Measurements from ENCODE around the gene SUSD2. TPM values are rescaled to one million over a fixed set of nuclear protein-coding genes. Genes with fewer than 3 reads are reported as not detected.

SUSD2 gene
- total and polyA plus RNA-seq, 9 of the 15 experiments (the other 6 are each of a cell fraction or from before 2014, with no cell fraction given) = 0.01 to 0.16 (median 0.04) TPM; not detected in 4

- no peaks in the 10 kb centered on the region for H3K79me2 ChIP-seq (ENCODE audit: control insufficient read depth, insufficient read depth, low read length)
- H2AFZ ChIP-seq (ENCODE audit: low read depth, low read length) = no peak overlapping the region
- WGBS (ENCODE audit: insufficient coverage, low coverage, missing lambda C conversion rate) = 12% methylated on average over 3 of the region's 6 CpGs
- no TSS peak for BruUV-seq (replicated peaks)
- no peaks in the 10 kb centered on the region for H4K20me1 ChIP-seq (replicated peaks; ENCODE audit: control insufficient read depth, insufficient read depth, low read length)
- in situ Hi-C loops (cut with MboI) (no loop called here), intact Hi-C loops (cut with micrococcal nuclease) (no loop called here)
- no peak overlapping the region for H3K4me2 ChIP-seq (ENCODE audit: insufficient read depth, low read length)
- peaks cover 0 to 5% of the 10 kb centered on the region in 2 experiments; a peak in 2 of 5 replicates for H3K4me1 ChIP-seq (replicated peaks in 1 of 2; ENCODE audit: control insufficient read depth in 2 of 2, insufficient read depth in 2 of 2, low read length in 2 of 2)
- H3K27me3 ChIP-seq (ENCODE audit: control insufficient read depth in 2 of 2, insufficient read depth in 2 of 2, low read length in 2 of 2) = no peaks in the 10 kb centered on the region
- no peak overlapping the region for H3K27ac ChIP-seq (ENCODE audit: extremely low read depth, low read depth, low read length)
- no peak overlapping the region for H3K9ac ChIP-seq (ENCODE audit: insufficient read depth in 1 of 2, low read depth in 2 of 2, low read length in 2 of 2)
- FAIRE-seq (no peak), ATAC-seq (no peak), DNase-seq (ENCODE audit: extremely low read depth in 1 of 4, low spot score in 3 of 4) (peak in 1 of 4 experiments; percentile 8)
- H3K9me1 ChIP-seq (ENCODE audit: control insufficient read depth, insufficient read depth, low read length) = no peaks in the 10 kb centered on the region
- ChIA-PET POLR2A (no interaction called here), CTCF (ENCODE audit: low intra/inter-chr PET ratio) (no interaction called here)
- H3K36me3 ChIP-seq (ENCODE audit: control insufficient read depth, insufficient read depth, low read length) = no peaks in the 10 kb centered on the region
- no peak overlapping the region for H3K4me3 ChIP-seq
- H3K9me3 ChIP-seq (replicated peaks; ENCODE audit: control insufficient read depth, insufficient read depth, low read depth, low read length) = no peaks in the 10 kb centered on the region
- no peak for TF ChIP-seq HLTF (IDR thresholded peaks at IDR 0.05)
- TF ChIP-seq MEIS2 (IDR thresholded peaks at IDR 0.05; ENCODE audit: partially characterized antibody) = no peak
- no peak for TF ChIP-seq MYBL2 (IDR thresholded peaks at IDR 0.05; ENCODE audit: low read depth)
- no peak for TF ChIP-seq MYBL2 (CRISPR knock-in tag; IDR thresholded peaks at IDR 0.05; ENCODE audit: borderline replicate concordance)
- TF ChIP-seq PTRF (tag; IDR thresholded peaks at IDR 0.05) = no peak
- no peak for TF ChIP-seq ARID3A (IDR thresholded peaks at IDR 0.05; ENCODE audit: borderline replicate concordance, low read depth, low read length)
- TF ChIP-seq, protein P1, sequence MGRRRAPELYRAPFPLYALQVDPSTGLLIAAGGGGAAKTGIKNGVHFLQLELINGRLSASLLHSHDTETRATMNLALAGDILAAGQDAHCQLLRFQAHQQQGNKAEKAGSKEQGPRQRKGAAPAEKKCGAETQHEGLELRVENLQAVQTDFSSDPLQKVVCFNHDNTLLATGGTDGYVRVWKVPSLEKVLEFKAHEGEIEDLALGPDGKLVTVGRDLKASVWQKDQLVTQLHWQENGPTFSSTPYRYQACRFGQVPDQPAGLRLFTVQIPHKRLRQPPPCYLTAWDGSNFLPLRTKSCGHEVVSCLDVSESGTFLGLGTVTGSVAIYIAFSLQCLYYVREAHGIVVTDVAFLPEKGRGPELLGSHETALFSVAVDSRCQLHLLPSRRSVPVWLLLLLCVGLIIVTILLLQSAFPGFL (CRISPR knock-in tag; IDR thresholded peaks at IDR 0.05) = no peak
- TF ChIP-seq HMG20A (CRISPR knock-in tag; conservative IDR thresholded peaks at IDR 0.05) = no peak
- no peak for TF ChIP-seq ZNF184 (CRISPR knock-in tag; IDR thresholded peaks at IDR 0.05)
- no peak for TF ChIP-seq BACH1 (tag; IDR thresholded peaks at IDR 0.05)
- no peak for TF ChIP-seq CEBPB (tag; IDR thresholded peaks at IDR 0.05)
- TF ChIP-seq ZBTB7A (IDR thresholded peaks at IDR 0.05; ENCODE audit: borderline replicate concordance, control insufficient read depth, low read depth, low read length) = no peak
- TF ChIP-seq MLLT1 (IDR thresholded peaks at IDR 0.05) = no peak
- TF ChIP-seq XRCC4 (IDR thresholded peaks at IDR 0.05; ENCODE audit: extremely low read depth, insufficient read depth, insufficient read length) = no peak
- TF ChIP-seq HDAC1 (IDR thresholded peaks at IDR 0.05) = no peak
- TF ChIP-seq TBL1XR1 (IDR thresholded peaks at IDR 0.05; ENCODE audit: low read length in 2 of 2) = no peak
- TF ChIP-seq ZHX1 (conservative IDR thresholded peaks at IDR 0.05; ENCODE audit: low read length) = no peak
Observed at GRCh38 chr22:24232124-24232523, 50.8 kb downstream of the SUSD2 start.
